OCI-LY1 (cell line): ENCODE measurements around the gene CRP.

Experiments
- EZH2 ChIP-seq: fragments of 200-600 bp; sonication (generic), shearing (Covaris generic); IDR thresholded peaks from 2 replicates; pipeline ENCODE4 v1.8.0; 2017; ENCODE audit warnings: borderline replicate concordance, mixed run types, mild to moderate bottlenecking, antibody characterized with exemption, low read length, moderate library complexity, mixed read lengths
- TF ChIP-seq, protein P1 (sequence below): fragments of 200-600 bp; sonication (generic), shearing (Covaris generic); IDR thresholded peaks from 2 replicates; pipeline ENCODE4 v1.5.1; 2017; ENCODE audit warnings: mild to moderate bottlenecking, antibody characterized with exemption, low read length, moderate library complexity, mixed read lengths

DNA sequence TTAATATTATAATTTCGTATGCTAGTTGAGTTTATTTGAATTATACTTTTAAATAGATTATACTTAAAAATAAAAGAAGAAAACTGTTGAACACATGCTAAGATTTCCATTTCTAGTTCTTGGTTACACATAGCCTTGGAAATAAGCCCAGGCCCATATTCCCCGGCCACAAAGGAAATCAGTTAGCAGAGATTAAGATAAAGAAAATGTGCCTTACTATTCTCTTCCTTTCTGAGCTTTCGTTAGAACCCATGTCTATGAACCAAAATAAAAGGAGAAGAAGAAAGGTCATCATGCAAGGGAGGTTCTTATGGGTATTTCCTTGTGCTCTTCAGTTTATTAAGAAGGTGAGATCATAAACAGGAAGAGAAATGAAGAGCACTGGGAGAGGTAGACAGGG is 32.3 kb upstream of the CRP start:
- TF ChIP-seq, protein P1, sequence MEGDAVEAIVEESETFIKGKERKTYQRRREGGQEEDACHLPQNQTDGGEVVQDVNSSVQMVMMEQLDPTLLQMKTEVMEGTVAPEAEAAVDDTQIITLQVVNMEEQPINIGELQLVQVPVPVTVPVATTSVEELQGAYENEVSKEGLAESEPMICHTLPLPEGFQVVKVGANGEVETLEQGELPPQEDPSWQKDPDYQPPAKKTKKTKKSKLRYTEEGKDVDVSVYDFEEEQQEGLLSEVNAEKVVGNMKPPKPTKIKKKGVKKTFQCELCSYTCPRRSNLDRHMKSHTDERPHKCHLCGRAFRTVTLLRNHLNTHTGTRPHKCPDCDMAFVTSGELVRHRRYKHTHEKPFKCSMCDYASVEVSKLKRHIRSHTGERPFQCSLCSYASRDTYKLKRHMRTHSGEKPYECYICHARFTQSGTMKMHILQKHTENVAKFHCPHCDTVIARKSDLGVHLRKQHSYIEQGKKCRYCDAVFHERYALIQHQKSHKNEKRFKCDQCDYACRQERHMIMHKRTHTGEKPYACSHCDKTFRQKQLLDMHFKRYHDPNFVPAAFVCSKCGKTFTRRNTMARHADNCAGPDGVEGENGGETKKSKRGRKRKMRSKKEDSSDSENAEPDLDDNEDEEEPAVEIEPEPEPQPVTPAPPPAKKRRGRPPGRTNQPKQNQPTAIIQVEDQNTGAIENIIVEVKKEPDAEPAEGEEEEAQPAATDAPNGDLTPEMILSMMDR: no peak
- TF ChIP-seq EZH2: no peak
